Hepatocyte (in vitro differentiated cells): ENCODE data around the gene IDUA. TPM values are rescaled to one million over a fixed set of nuclear protein-coding genes. Genes with fewer than 3 reads are reported as not detected.

Experiments used
- DNase-seq: peaks from one replicate; pipeline ENCODE4 v3.0.0-alpha.2; 2016; ENCODE audit warnings: low spot score
- H2AFZ ChIP-seq: fragments of 200-600 bp; sonication (generic); 2 replicates; pipeline ENCODE4 v1.6.0; 2016; ENCODE audit warnings: antibody characterized with exemption, mild to moderate bottlenecking
- H3K27ac ChIP-seq: fragments of 200-600 bp; sonication (generic); 2 replicates; pipeline ENCODE4 v1.5.1; 2016; ENCODE audit warnings: mild to moderate bottlenecking
- H3K27me3 ChIP-seq: fragments of 200-600 bp; sonication (generic); 2 replicates; pipeline ENCODE4 v1.6.1; 2016
- H3K36me3 ChIP-seq: fragments of 200-600 bp; sonication (generic); replicated peaks from 2 replicates; pipeline ENCODE4 v1.5.1; 2016; ENCODE audit warnings: low read depth; ENCODE audit not compliant: insufficient read depth
- H3K4me1 ChIP-seq: fragments of 200-600 bp; sonication (generic); 2 replicates; pipeline ENCODE4 v1.5.1; 2016; ENCODE audit warnings: mild to moderate bottlenecking, moderate library complexity; ENCODE audit not compliant: insufficient read depth
- H3K4me2 ChIP-seq: fragments of 200-600 bp; sonication (generic); 2 replicates; pipeline ENCODE4 v1.6.0; 2016
- H3K4me3 ChIP-seq: fragments of 200-600 bp; sonication (generic); 2 replicates; pipeline ENCODE4 v1.5.1; 2016; ENCODE audit warnings: mild to moderate bottlenecking
- H3K79me2 ChIP-seq: fragments of 200-600 bp; sonication (generic); 2 replicates; pipeline ENCODE4 v1.6.0; 2017; ENCODE audit warnings: mild to moderate bottlenecking
- H3K9me2 ChIP-seq: fragments of 200-600 bp; sonication (generic); replicated peaks from 2 replicates; pipeline ENCODE4 v1.6.0; 2017; ENCODE audit warnings: mild to moderate bottlenecking; ENCODE audit not compliant: insufficient read depth
- H3K9me3 ChIP-seq: fragments of 200-600 bp; sonication (generic); 2 replicates; pipeline ENCODE4 v1.5.1; 2016; ENCODE audit warnings: low read depth, mild to moderate bottlenecking
- H4K20me1 ChIP-seq: fragments of 200-600 bp; sonication (generic); 2 replicates; pipeline ENCODE4 v1.6.0; 2016; ENCODE audit warnings: mild to moderate bottlenecking; ENCODE audit not compliant: insufficient read depth, poor library complexity, severe bottlenecking
- EZH2 ChIP-seq: fragments of 200-600 bp; sonication (generic); IDR thresholded peaks from 2 replicates; pipeline ENCODE4 v1.6.1; 2016; ENCODE audit warnings: antibody characterized with exemption, mild to moderate bottlenecking, borderline replicate concordance
- EZH2phosphoT487 ChIP-seq: fragments of 200-600 bp; sonication (generic); IDR thresholded peaks from one replicate; pipeline ENCODE4 v1.6.1; 2018; ENCODE audit warnings: antibody characterized with exemption, mild to moderate bottlenecking, low read depth, moderate library complexity; ENCODE audit not compliant: unreplicated experiment, severe bottlenecking
- WGBS: methylation state at CpG from one replicate; pipeline ENCODE4 v1.1.6; 2016; ENCODE audit warnings: low lambda C conversion rate; ENCODE audit errors: missing lambda C conversion rate; 5-methylcytosine and 5-hydroxymethylcytosine counted together
- polyA plus RNA-seq: library from polyadenylated mRNA; unstranded; fragments of >200 nt; fragmentation: Nextera tagmentation; extraction: Ambion mirVana; gene quantifications from 2 replicates; pipeline ENCODE4 v1.2.1, GENCODE V29; 2016
- total RNA-seq: library from RNA; depleted of rRNA; stranded (reverse); fragments of >200 nt; gene quantifications from 2 replicates; pipeline ENCODE4 v1.2.3, GENCODE V29; 2014
- TF ChIP-seq, protein P1 (sequence below): fragments of 200-600 bp; sonication (generic); IDR thresholded peaks from 2 replicates; pipeline ENCODE4 v1.5.1; 2016; ENCODE audit warnings: antibody characterized with exemption, mild to moderate bottlenecking; ENCODE audit not compliant: poor library complexity

IDUA gene
- total and polyA plus RNA-seq, 2 experiments from 2014 or later: 13.1 to 82.6 TPM

DNA sequence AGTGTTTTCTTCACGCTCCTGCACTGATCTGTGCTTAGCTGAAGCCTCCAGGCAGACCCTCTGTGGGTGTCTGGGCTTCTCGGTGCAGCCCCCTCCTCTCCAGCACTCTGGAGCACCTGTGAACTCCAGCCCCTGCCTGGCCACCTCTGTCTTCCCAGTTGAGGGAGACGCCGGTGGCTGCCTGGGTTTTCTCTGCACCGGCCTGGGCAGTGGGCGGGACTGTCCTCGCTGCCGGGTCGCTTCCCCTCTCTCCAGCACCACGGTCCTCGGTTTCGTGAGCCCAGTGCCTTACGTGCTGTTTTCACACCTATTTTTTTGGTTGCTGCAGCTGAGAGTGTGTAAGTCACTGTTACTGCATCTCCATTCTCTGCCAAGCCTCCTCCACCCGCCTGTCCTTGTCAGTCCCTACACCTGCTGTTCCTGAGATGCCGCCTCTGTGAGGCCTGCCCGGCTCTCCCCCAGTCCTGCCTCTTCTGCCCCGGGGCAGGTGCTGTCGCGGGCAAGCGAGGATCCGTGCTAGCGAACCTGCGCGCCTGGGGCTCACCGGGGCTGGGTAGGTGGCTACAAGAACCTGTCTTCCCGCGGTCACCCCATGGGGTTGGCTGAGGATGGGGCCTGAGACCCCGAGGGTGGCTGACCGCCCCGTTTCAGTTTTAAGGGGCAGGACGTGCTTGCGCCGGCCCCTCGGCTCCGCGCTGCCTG lies 22.1 kb downstream of the IDUA start:
- Histone ChIP-seq H3K27ac (peak overlapping the region; percentile 66), H3K9me2 (no peaks in the 10 kb centered on the region), H4K20me1 (no peaks in the 10 kb centered on the region), H3K36me3 (no peaks in the 10 kb centered on the region), H3K4me1 (peaks cover 11% of the 10 kb centered on the region), H3K79me2 (peaks cover 5% of the 10 kb centered on the region), H3K4me3 (peak overlapping the region; percentile 95), H3K9me3 (no peaks in the 10 kb centered on the region), H3K27me3 (peaks cover 33% of the 10 kb centered on the region), H2AFZ (peak overlapping the region; percentile 100), H3K4me2 (peak overlapping the region; percentile 100)
- TF ChIP-seq EZH2phosphoT487 (no peak), EZH2 (no peak)
- TF ChIP-seq, protein P1, sequence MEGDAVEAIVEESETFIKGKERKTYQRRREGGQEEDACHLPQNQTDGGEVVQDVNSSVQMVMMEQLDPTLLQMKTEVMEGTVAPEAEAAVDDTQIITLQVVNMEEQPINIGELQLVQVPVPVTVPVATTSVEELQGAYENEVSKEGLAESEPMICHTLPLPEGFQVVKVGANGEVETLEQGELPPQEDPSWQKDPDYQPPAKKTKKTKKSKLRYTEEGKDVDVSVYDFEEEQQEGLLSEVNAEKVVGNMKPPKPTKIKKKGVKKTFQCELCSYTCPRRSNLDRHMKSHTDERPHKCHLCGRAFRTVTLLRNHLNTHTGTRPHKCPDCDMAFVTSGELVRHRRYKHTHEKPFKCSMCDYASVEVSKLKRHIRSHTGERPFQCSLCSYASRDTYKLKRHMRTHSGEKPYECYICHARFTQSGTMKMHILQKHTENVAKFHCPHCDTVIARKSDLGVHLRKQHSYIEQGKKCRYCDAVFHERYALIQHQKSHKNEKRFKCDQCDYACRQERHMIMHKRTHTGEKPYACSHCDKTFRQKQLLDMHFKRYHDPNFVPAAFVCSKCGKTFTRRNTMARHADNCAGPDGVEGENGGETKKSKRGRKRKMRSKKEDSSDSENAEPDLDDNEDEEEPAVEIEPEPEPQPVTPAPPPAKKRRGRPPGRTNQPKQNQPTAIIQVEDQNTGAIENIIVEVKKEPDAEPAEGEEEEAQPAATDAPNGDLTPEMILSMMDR: no peak
- 9% methylated on average over 31 of the region's 36 CpGs for WGBS
- no peak for DNase-seq

DNA sequence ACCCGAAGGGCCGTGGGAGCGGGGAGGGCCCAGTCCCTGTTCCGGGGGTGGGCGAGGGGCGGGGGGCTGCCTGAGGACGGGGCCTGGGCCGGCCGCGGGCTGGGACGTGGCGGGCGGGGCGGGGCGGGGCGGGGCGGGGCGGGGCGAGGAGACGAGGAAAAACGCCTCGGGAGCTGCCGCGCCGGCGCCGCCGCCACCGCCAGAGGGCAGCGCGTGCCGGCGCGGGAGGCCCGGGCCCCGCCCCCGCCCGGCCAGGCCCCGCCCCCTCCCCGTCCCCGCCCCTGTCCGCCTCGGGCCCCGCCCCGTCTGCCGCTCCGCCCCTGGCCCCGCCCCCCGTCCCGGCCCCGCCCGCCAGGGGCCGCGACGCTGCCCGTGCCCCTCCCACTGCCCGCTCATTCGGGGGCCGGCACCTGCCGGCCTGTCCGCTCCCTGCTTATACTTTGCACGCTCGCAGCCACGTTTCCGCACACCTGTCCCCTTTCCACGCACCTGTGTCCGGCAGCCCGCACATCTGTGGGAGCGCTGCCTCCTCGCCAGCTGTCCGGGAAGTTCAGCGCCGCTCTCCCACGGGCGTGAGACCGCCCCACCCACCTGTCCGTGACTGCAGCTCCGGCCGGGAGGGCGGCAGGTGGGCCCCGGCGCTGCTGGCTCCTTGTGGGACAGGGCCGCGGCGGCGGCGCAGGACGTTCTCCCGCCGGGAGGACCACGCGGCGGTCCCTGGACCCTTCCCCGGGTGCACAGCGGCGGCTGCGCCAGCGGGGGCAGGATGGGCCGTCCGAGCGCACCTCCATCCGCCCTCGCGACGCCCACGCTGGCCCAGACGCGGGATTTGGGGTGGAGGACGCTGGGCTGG lies 22.9 kb downstream of the IDUA start:
- Histone ChIP-seq H3K9me3 (no peaks in the 10 kb centered on the region), H3K4me1 (peaks cover 11% of the 10 kb centered on the region), H3K9me2 (no peaks in the 10 kb centered on the region), H4K20me1 (no peaks in the 10 kb centered on the region), H3K27me3 (peaks cover 25% of the 10 kb centered on the region), H3K4me3 (peak overlapping the region; percentile 95), H3K36me3 (no peaks in the 10 kb centered on the region), H3K27ac (peak overlapping the region; percentile 88), H3K79me2 (peaks cover 5% of the 10 kb centered on the region), H3K4me2 (peak overlapping the region; percentile 100), H2AFZ (peak overlapping the region; percentile 100)
- DNase-seq: peak; percentile 93
- TF ChIP-seq EZH2: no peak
- TF ChIP-seq, protein P1: peak; percentile 5
- 3% methylated on average over 48 of the region's 109 CpGs for WGBS

GRCh38 chr4:1010395-1011021 lies 23.7 kb downstream of the IDUA start:
- Histone ChIP-seq H3K9me3 (no peaks in the 10 kb centered on the region), H3K4me3 (peak overlapping the region; percentile 79), H3K27ac (peak overlapping the region; percentile 88), H3K4me2 (peak overlapping the region; percentile 100), H3K4me1 (peaks cover 11% of the 10 kb centered on the region), H3K9me2 (no peaks in the 10 kb centered on the region), H3K27me3 (peaks cover 24% of the 10 kb centered on the region), H2AFZ (peak overlapping the region; percentile 71), H3K79me2 (peaks cover 5% of the 10 kb centered on the region), H3K36me3 (no peaks in the 10 kb centered on the region), H4K20me1 (no peaks in the 10 kb centered on the region)
- DNase-seq: peak; percentile 85
- TF ChIP-seq, protein P1: no peak
- no peak for TF ChIP-seq EZH2
- WGBS: 8% methylated on average over 33 of the region's 36 CpGs
